GM03348 (cell line): Measurements from ENCODE around the gene FXYD5.

Source experiments
- DNase-seq: peaks from one replicate; pipeline ENCODE4 v3.0.0; 2012; ENCODE audit warnings: low spot score

FXYD5 gene

GRCh38 chr19:35216016-35216832 lies 61.7 kb downstream of the FXYD5 start:
- peak; percentile 21 for DNase-seq

DNA sequence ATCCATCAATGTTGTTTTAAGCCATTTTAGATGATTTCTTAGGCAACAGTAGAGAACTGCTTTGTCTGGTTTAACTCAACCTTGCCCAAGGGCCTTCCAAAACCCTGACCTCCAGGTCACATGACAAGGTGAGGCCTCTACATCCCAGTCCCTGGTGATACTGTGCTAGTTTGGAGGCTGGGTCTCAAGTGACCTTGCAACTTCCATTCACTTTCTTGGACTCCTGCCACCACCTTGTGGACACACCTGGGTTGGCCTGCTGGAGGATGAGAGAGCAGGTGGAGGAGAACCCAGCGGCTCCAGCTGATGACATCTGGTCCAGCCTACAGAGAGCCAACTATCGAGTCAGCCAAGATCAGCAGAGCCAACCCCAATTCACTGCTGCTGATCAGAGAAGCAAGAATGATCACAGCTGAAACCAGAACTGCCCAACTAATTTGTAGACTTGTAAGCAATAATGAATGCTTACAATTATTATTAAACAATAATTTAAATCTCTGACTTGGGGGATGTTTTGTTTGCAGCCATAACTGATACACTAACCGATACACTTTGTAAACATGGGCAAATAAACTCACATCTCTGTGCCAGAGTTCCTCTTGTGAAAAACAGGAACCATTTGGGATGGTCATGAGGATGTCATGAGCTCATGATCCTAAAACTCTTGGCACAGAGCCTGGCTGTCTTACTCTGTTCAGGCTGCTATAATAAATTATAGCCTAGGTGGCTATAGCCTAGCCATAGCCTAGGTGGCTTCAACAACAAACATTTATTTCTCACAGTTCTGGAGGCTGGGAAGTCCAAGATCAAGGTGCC lies 62.5 kb downstream of the FXYD5 start:
- no peak for DNase-seq

DNA sequence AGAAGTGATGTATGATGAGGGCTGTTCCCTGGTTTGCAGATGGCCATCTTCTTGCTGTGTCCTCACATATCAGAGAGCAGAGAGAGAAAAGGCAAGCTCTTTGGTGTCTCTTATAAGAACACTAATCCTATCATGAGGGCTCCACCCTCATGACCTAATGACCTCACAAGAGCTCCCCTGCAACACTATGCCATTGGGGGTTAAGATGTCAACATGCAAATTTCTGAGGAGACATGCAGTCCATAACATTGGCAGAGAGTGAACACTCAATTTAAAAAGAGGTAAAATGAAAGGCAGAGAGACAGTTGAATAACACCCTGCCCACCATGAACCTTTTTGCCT lies 63.1 kb downstream of the FXYD5 start:
- no peak for DNase-seq

DNA sequence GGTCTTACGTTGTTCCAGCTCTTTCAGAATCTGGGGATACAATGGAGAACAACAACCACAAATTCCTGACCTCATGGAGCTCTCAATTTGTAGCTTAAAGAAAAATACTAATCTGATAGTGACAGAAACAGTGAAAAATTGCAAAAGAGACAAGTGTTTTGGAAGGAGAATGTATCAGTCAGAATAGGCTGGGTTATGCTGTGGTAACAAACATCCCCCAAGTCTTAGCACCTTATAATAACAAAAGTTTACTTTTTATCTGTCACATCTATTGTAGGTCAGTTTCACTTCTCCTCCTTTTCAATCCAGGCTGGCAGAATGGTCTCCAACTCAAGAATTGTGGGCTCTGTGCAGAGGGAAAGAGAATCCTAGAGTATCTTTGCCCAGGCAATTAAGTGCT lies 64.5 kb downstream of the FXYD5 start:
- no peak for DNase-seq
